OCI-LY7 (cell line): Measurements from ENCODE around the gene GALNT12. TPM values are rescaled to one million over a fixed set of nuclear protein-coding genes. Genes with fewer than 3 reads are reported as not detected.

Source experiments
- BruUV-seq: library from RNA; stranded (reverse); fragments of 400-500 nt; replicated peaks from 2 replicates; lab custom pipeline; 2021; lab: Mats Ljungman, UMichigan
- CTCF ChIA-PET: fragments of 300-600 bp; sonication (Branson Sonifier 250); formaldehyde crosslinking; loops from one replicate; lab custom pipeline; 2022; ENCODE audit warnings: antibody characterized with exemption; ENCODE audit not compliant: unreplicated experiment; lab: Charles Lee
- POLR2A ChIA-PET: fragments of 300-600 bp; sonication (Branson Sonifier 250); formaldehyde crosslinking; loops from one replicate; lab custom pipeline; 2022; ENCODE audit warnings: antibody characterized with exemption; lab: Charles Lee
- DNase-seq: peaks from one replicate; pipeline ENCODE4 v3.0.0-alpha.2; 2015; ENCODE audit warnings: low spot score
- H2AFZ ChIP-seq: fragments of 200-600 bp; sonication (generic), shearing (Covaris generic); 2 replicates; pipeline ENCODE4 v1.6.1; 2014; ENCODE audit warnings: mild to moderate bottlenecking, antibody characterized with exemption, low read length, moderate library complexity
- H3K27ac ChIP-seq: fragments of 200-600 bp; sonication (generic); 2 replicates; pipeline ENCODE4 v1.5.1; 2014; ENCODE audit warnings: mixed run types, low read depth, mild to moderate bottlenecking, moderate library complexity, low read length, inconsistent platforms; ENCODE audit not compliant: poor library complexity, severe bottlenecking
- H3K36me3 ChIP-seq: fragments of 200-600 bp; sonication (generic); 2 replicates; pipeline ENCODE4 v1.6.1; 2014; ENCODE audit warnings: mild to moderate bottlenecking, antibody characterized with exemption, low read length, moderate library complexity, mixed read lengths; ENCODE audit not compliant: insufficient read depth
- H3K4me1 ChIP-seq: fragments of 200-600 bp; sonication (generic); 2 replicates; pipeline ENCODE4 v1.5.1; 2014; ENCODE audit warnings: mild to moderate bottlenecking, low read length; ENCODE audit not compliant: insufficient read depth, poor library complexity, severe bottlenecking
- H3K4me2 ChIP-seq: fragments of 200-600 bp; sonication (generic); 2 replicates; pipeline ENCODE4 v1.6.1; 2014; ENCODE audit warnings: mild to moderate bottlenecking, low read length
- H3K4me3 ChIP-seq: fragments of 200-600 bp; sonication (generic); 2 replicates; pipeline ENCODE4 v1.5.1; 2014; ENCODE audit warnings: mild to moderate bottlenecking, low read depth, low read length; ENCODE audit not compliant: poor library complexity, severe bottlenecking
- H3K79me2 ChIP-seq: fragments of 200-600 bp; sonication (generic); 2 replicates; pipeline ENCODE4 v1.6.1; 2016; ENCODE audit warnings: low read depth, mild to moderate bottlenecking, low read length, moderate library complexity, mixed read lengths; ENCODE audit not compliant: insufficient read depth
- H3K9me2 ChIP-seq: fragments of 200-600 bp; sonication (generic); 2 replicates; pipeline ENCODE4 v1.6.1; 2016; ENCODE audit warnings: mild to moderate bottlenecking, low read length, mixed read lengths; ENCODE audit not compliant: insufficient read depth
- H3K9me3 ChIP-seq: fragments of 200-600 bp; sonication (generic); 2 replicates; pipeline ENCODE4 v1.6.1; 2014; ENCODE audit warnings: mild to moderate bottlenecking, mixed run types, low read length, mixed read lengths
- H4K20me1 ChIP-seq: fragments of 200-600 bp; sonication (generic); 2 replicates; pipeline ENCODE4 v1.6.1; 2014; ENCODE audit warnings: mild to moderate bottlenecking, antibody characterized with exemption, low read length, moderate library complexity, mixed read lengths; ENCODE audit not compliant: insufficient read depth
- EZH2phosphoT487 ChIP-seq: fragments of 200-600 bp; sonication (generic); IDR thresholded peaks from 2 replicates; pipeline ENCODE4 v1.6.1; 2018; ENCODE audit warnings: low read depth, borderline replicate concordance, mild to moderate bottlenecking, mixed run types, antibody characterized with exemption, low read length, moderate library complexity, mixed read lengths
- intact Hi-C: fragments of 100-400 bp; cut with micrococcal nuclease; formaldehyde crosslinking; loops from one replicate; pipeline ENCODE4 v1.10.0; 2022; ENCODE audit not compliant: unreplicated experiment
- total RNA-seq, 2 experiments: library from RNA; depleted of rRNA in 1 of 2; stranded (reverse); fragments of >200 nt in 1 of 2; shearing (Covaris generic) in 1 of 2; gene quantifications; 2 replicates each; pipeline ENCODE4 v1.2.3, GENCODE V29; 2014 to 2022
- TF ChIP-seq, protein P1 (sequence below): fragments of 200-600 bp; sonication (generic); conservative IDR thresholded peaks from 2 replicates; pipeline ENCODE4 v1.5.1; 2014; ENCODE audit warnings: mild to moderate bottlenecking, antibody characterized with exemption, low read length, moderate library complexity, mixed read lengths

The GALNT12 gene
- total RNA-seq, 2 experiments from 2014 or later = 5.5 to 9.7 TPM

DNA sequence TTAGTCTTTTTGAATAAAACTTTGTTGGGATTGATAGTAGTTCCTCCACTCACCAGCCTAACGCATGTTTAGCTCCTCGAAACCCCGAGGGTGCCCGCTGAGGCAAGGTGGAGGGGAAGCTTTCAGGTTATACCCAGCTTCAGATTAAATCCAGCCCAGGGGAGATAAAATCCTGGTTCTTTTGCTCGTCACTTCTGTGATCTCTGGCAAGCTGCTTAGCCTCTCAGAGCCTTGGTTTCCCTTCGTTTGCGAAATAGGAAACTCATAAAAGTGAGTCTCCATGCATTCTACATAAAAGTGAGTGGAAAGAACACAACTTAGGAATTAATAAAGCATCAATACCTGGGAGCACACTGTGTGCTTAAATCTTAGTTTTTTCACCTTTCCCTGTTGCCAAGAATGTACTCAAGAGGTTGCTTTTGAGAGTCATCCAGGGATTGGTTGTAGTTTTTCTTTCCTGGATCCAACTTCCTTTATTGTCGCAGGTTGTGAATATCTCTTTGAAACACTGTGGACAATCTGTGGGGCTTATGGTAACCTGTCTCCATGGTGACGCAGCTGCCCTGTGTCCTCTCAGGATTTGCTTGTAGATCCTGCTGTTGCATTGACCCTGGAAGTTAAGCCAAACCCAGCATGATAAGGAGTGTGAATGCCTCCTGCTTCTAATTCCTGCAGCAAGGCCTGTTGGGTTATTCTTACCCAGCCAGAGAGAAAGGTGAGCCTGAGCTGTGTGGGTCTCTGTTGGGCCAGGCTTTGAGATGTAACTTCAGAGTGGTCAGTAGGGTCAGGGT, 2.0 kb downstream of the GALNT12 start:
- no peaks in the 10 kb centered on the region for H4K20me1 ChIP-seq
- intact Hi-C loops = no loop called here
- DNase-seq = no peak
- TF ChIP-seq, protein P1, sequence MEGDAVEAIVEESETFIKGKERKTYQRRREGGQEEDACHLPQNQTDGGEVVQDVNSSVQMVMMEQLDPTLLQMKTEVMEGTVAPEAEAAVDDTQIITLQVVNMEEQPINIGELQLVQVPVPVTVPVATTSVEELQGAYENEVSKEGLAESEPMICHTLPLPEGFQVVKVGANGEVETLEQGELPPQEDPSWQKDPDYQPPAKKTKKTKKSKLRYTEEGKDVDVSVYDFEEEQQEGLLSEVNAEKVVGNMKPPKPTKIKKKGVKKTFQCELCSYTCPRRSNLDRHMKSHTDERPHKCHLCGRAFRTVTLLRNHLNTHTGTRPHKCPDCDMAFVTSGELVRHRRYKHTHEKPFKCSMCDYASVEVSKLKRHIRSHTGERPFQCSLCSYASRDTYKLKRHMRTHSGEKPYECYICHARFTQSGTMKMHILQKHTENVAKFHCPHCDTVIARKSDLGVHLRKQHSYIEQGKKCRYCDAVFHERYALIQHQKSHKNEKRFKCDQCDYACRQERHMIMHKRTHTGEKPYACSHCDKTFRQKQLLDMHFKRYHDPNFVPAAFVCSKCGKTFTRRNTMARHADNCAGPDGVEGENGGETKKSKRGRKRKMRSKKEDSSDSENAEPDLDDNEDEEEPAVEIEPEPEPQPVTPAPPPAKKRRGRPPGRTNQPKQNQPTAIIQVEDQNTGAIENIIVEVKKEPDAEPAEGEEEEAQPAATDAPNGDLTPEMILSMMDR = no peak
- no peak for TF ChIP-seq EZH2phosphoT487
- H3K27ac ChIP-seq = no peak overlapping the region
- H3K9me3 ChIP-seq = no peaks in the 10 kb centered on the region
- no peak overlapping the region for H3K4me2 ChIP-seq
- H3K4me3 ChIP-seq = no peak overlapping the region
- CTCF ChIA-PET = no interaction called here
- H3K36me3 ChIP-seq = no peaks in the 10 kb centered on the region
- POLR2A ChIA-PET = interaction anchor here (0.5 kb wide), 1 partner anchor 12 kb away, joined by 5 read pairs; no protein-coding TSS in a partner anchor
- peaks cover 7% of the 10 kb centered on the region for H3K4me1 ChIP-seq
- BruUV-seq = no TSS peak
- no peaks in the 10 kb centered on the region for H3K9me2 ChIP-seq
- H2AFZ ChIP-seq = no peak overlapping the region
- H3K79me2 ChIP-seq = no peaks in the 10 kb centered on the region

DNA sequence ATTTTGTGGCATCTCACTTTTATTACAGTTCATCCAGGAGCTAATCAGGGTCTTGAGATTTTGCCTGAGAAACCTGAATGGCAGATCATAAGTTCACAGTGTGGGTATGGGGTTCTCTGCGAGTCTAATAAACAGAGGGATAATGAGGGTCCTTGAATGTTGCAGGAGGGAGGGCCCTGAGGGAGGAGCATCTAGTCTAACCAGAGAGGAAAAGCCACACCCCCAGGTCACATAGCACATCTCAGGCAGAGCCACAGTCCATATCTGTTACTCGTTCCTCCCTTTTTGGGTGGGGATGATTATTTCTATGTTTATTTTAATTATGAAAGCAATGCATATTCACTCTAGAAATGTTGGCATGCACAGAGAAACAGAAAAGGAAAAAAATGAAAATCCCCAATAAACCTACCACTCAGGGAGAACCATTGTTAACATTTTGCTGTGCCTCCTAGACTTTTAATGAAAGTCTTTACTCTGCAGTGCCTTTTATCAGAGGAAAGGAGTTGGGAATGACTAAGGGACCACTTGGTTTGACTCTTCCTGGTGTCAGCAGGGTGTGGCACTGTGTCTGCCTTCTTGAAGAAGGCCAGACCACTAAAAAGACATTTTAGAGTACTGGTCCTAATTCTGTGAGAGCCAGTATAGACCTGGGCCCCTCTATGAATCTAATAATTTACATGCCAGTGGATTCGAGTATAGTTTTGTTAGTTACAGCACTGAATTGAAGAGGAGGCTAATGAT, 2.8 kb downstream of the GALNT12 start:
- BruUV-seq = no TSS peak
- no peak overlapping the region for H3K4me2 ChIP-seq
- TF ChIP-seq, protein P1 = no peak
- no peak for TF ChIP-seq EZH2phosphoT487
- CTCF ChIA-PET = no interaction called here
- H3K27ac ChIP-seq = no peak overlapping the region
- H2AFZ ChIP-seq = no peak overlapping the region
- H3K79me2 ChIP-seq = no peaks in the 10 kb centered on the region
- no peaks in the 10 kb centered on the region for H3K36me3 ChIP-seq
- H3K4me1 ChIP-seq = peaks cover 7% of the 10 kb centered on the region
- POLR2A ChIA-PET = no interaction called here
- H4K20me1 ChIP-seq = no peaks in the 10 kb centered on the region
- intact Hi-C loops = no loop called here
- no peaks in the 10 kb centered on the region for H3K9me2 ChIP-seq
- H3K4me3 ChIP-seq = no peak overlapping the region
- no peaks in the 10 kb centered on the region for H3K9me3 ChIP-seq
- no peak for DNase-seq
